A673 (cell line): ENCODE results near the gene VTI1A. TPM values are rescaled to one million over a fixed set of nuclear protein-coding genes. Genes with fewer than 3 reads are reported as not detected.

Source experiments
- BruUV-seq: library from RNA; stranded (reverse); fragments of 400-500 nt; replicated peaks from 2 replicates; lab custom pipeline; 2021; lab: Mats Ljungman, UMichigan
- CTCF ChIA-PET: fragments of 300-600 bp; sonication (Branson Sonifier 250); formaldehyde crosslinking; loops from one replicate; lab custom pipeline; 2022; ENCODE audit warnings: antibody characterized with exemption; lab: Charles Lee
- POLR2A ChIA-PET: fragments of 300-600 bp; sonication (Branson Sonifier 250); formaldehyde crosslinking; loops from one replicate; lab custom pipeline; 2022; ENCODE audit warnings: antibody characterized with exemption; ENCODE audit not compliant: low non-redundant PET; lab: Charles Lee
- DNase-seq: peaks from one replicate; pipeline ENCODE4 v3.0.0-alpha.2; 2015; ENCODE audit warnings: low spot score
- H3K27ac ChIP-seq: fragments of 200-600 bp; sonication (generic); 2 replicates; pipeline ENCODE4 v1.5.1; 2016; ENCODE audit warnings: mixed run types, low read depth, mild to moderate bottlenecking, mixed read lengths, antibody characterized with exemption, low read length; ENCODE audit not compliant: poor library complexity, severe bottlenecking
- H3K27me3 ChIP-seq: fragments of 200-600 bp; sonication (generic); replicated peaks from 2 replicates; pipeline ENCODE4 v1.6.1; 2017; ENCODE audit warnings: mixed run types, low read depth, mild to moderate bottlenecking, mixed read lengths, antibody characterized with exemption, low read length; ENCODE audit not compliant: insufficient read depth, poor library complexity
- H3K36me3 ChIP-seq: fragments of 200-600 bp; sonication (generic); 2 replicates; pipeline ENCODE4 v1.6.1; 2016; ENCODE audit warnings: mixed run types, mild to moderate bottlenecking, mixed read lengths, antibody characterized with exemption, low read length; ENCODE audit not compliant: insufficient read depth, poor library complexity, severe bottlenecking
- H3K4me1 ChIP-seq: fragments of 200-600 bp; sonication (generic); 2 replicates; pipeline ENCODE4 v1.6.1; 2017; ENCODE audit warnings: mixed run types, mild to moderate bottlenecking, mixed read lengths, antibody characterized with exemption, low read length; ENCODE audit not compliant: insufficient read depth, poor library complexity, severe bottlenecking
- H3K4me3 ChIP-seq: fragments of 200-600 bp; sonication (generic); 2 replicates; pipeline ENCODE4 v1.5.1; 2016; ENCODE audit warnings: low read depth, mixed run types, mild to moderate bottlenecking, mixed read lengths, low read length; ENCODE audit not compliant: poor library complexity, severe bottlenecking
- H3K9me3 ChIP-seq: fragments of 200-600 bp; sonication (generic); 2 replicates; pipeline ENCODE4 v1.6.1; 2016; ENCODE audit warnings: mixed run types, low read depth, mild to moderate bottlenecking, mixed read lengths, antibody characterized with exemption, low read length; ENCODE audit not compliant: poor library complexity, severe bottlenecking
- EZH2 ChIP-seq: fragments of 200-600 bp; sonication (generic); IDR thresholded peaks from 2 replicates; pipeline ENCODE4 v1.6.1; 2017; ENCODE audit warnings: borderline replicate concordance, low read depth, mild to moderate bottlenecking, mixed read lengths, antibody characterized with exemption, low read length; ENCODE audit not compliant: poor library complexity, severe bottlenecking
- intact Hi-C: fragments of 100-400 bp; cut with micrococcal nuclease; formaldehyde crosslinking; loops from one replicate; pipeline ENCODE4 v1.10.0; 2022; ENCODE audit not compliant: unreplicated experiment
- total RNA-seq: library from RNA; stranded (reverse); gene quantifications from 2 replicates; pipeline ENCODE4 v1.2.3, GENCODE V29; 2021
- TF ChIP-seq, protein P1 (sequence below): fragments of 300-800, 200-600 bp; sonication (generic); conservative IDR thresholded peaks from 2 replicates; pipeline ENCODE4 v1.5.1; 2017; ENCODE audit warnings: low read depth, mild to moderate bottlenecking, antibody characterized with exemption, low read length, moderate library complexity, mixed read lengths

VTI1A gene
- total RNA-seq, 1 experiment from 2014 or later = 38.7 TPM

DNA sequence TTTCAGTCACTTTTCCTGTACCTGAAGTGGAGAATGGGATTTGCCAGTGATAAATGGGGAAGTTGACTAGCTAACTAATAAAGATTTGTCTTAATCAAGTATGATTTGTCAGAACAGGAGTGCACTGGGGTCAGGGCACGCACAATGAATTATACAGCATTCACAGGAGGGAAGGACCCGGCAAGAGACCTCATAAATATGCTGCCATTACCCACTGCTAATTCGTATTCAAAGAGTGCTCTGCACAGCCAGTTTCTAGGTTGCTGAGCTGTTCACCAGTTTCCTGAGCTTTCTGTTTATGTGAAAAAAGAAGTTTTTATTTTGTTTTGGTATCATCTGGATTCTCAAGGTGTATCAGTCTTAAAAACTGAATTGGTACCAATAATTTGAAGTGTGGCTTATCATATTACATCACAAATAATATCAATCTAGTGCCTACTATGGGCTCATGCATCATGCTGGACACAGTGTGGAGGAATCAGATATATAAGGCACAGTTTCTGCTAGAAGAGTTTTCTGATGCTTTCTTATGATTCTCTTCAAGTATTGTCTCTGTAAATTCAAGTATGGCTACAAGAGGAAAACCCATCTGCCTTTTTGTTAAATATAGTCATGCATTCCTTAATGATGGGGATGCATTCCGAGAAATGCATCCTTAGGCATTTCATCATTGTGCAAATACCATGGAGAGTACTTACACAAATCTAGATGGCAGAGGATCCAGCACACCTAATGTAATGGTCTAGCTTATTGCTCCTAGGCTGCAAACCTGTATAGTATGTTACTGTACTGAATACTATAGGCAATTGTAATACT is 202.2 kb downstream of the VTI1A start:
- BruUV-seq = no TSS peak
- Histone ChIP-seq H3K9me3 (no peaks in the 10 kb centered on the region), H3K4me3 (no peak overlapping the region), H3K36me3 (no peaks in the 10 kb centered on the region), H3K27ac (no peak overlapping the region), H3K4me1 (no peaks in the 10 kb centered on the region), H3K27me3 (no peaks in the 10 kb centered on the region)
- intact Hi-C loops = no loop called here
- no peak for DNase-seq
- CTCF ChIA-PET = no interaction called here
- TF ChIP-seq EZH2 = no peak
- TF ChIP-seq, protein P1, sequence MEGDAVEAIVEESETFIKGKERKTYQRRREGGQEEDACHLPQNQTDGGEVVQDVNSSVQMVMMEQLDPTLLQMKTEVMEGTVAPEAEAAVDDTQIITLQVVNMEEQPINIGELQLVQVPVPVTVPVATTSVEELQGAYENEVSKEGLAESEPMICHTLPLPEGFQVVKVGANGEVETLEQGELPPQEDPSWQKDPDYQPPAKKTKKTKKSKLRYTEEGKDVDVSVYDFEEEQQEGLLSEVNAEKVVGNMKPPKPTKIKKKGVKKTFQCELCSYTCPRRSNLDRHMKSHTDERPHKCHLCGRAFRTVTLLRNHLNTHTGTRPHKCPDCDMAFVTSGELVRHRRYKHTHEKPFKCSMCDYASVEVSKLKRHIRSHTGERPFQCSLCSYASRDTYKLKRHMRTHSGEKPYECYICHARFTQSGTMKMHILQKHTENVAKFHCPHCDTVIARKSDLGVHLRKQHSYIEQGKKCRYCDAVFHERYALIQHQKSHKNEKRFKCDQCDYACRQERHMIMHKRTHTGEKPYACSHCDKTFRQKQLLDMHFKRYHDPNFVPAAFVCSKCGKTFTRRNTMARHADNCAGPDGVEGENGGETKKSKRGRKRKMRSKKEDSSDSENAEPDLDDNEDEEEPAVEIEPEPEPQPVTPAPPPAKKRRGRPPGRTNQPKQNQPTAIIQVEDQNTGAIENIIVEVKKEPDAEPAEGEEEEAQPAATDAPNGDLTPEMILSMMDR = no peak
- POLR2A ChIA-PET = no interaction called here

DNA sequence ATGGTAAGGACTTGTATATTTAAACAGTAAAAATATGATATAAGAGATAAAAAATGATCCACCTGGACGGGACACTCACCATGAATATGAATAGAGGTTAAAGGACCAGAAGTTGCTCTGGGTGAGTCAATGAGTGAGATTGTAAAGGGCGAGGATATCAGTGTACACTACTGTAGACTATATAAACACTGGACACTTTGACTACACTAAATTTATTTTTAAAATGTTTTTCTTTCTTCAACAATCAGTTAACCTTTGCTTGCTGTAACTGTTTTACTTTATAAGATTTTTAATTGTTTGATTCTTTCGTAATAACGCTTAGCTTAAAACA is 202.8 kb downstream of the VTI1A start:
- Histone ChIP-seq H3K4me3 (no peak overlapping the region), H3K27ac (no peak overlapping the region), H3K9me3 (no peaks in the 10 kb centered on the region), H3K4me1 (no peaks in the 10 kb centered on the region), H3K27me3 (no peaks in the 10 kb centered on the region), H3K36me3 (no peaks in the 10 kb centered on the region)
- CTCF ChIA-PET = no interaction called here
- no peak for TF ChIP-seq EZH2
- TF ChIP-seq, protein P1 = no peak
- POLR2A ChIA-PET = no interaction called here
- BruUV-seq = no TSS peak
- intact Hi-C loops = no loop called here
- no peak for DNase-seq

DNA sequence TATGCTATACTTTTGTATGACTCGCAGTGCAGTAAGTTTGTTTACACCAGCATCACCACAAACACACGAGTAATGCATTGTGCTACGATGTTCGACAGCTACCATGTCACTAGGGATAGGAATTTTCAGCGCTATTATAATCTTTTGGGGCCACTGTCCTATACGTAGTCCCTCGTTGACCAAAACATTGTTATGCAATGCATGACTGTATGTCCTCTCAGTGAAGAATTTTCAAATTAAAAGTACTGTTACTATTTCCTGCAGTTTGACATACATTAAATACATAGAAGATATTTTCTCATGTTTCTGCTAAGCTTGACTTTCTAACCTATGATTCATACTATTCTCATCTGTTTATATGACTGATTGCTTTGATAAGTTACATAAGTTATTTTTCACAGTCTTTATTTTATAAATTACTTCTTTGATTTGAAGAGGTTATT is 203.6 kb downstream of the VTI1A start:
- TF ChIP-seq, protein P1 = no peak
- H3K27ac ChIP-seq = no peak overlapping the region
- POLR2A ChIA-PET = no interaction called here

More for the DNA sequence above, 203.6 kb downstream of the VTI1A start:
- Histone ChIP-seq H3K36me3 (no peaks in the 10 kb centered on the region), H3K4me1 (no peaks in the 10 kb centered on the region), H3K27me3 (no peaks in the 10 kb centered on the region), H3K9me3 (no peaks in the 10 kb centered on the region), H3K4me3 (no peak overlapping the region)
- intact Hi-C loops = no loop called here
- no peak for DNase-seq
- CTCF ChIA-PET = no interaction called here
- BruUV-seq = no TSS peak
